Activated CD4-positive, CD25-positive, alpha-beta regulatory T cell treated with anti-CD3 and anti-CD28 coated beads, Interleukin-2, amount 50 U/mL, for 72 hours (primary cell): ENCODE measurements around the gene RIMOC1.
A peak's percentile ranks its signal among the peaks of the same experiment; 100 is the strongest.
"Not testable (repeated sequence)": the region's sequence is repeated elsewhere in the genome, so short reads cannot be mapped to it uniquely, and the experiment has no call there.

Experiments
- DNase-seq: peaks from one replicate; pipeline ENCODE4 v3.0.0; 2021

Gene RIMOC1

DNA sequence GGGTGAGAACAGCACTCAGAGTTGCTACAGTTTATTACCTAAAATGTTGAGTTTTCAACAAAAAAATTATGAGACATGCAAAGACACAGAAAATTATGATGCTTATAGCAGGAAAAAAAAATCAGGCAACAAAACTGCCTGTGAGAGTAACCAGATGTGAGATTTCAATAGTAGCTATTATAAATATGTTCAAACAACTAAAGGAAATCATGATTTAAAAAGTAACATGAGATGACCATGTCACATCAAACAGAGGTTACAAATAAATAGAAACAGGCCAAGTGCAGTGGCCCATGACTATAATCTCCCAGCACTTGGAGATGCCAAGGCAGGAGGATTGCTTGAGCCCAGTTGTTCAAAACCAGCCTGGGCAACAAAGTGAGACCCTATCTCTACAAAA lies 12.1 kb upstream of the RIMOC1 start:
- DNase-seq: no peak

DNA sequence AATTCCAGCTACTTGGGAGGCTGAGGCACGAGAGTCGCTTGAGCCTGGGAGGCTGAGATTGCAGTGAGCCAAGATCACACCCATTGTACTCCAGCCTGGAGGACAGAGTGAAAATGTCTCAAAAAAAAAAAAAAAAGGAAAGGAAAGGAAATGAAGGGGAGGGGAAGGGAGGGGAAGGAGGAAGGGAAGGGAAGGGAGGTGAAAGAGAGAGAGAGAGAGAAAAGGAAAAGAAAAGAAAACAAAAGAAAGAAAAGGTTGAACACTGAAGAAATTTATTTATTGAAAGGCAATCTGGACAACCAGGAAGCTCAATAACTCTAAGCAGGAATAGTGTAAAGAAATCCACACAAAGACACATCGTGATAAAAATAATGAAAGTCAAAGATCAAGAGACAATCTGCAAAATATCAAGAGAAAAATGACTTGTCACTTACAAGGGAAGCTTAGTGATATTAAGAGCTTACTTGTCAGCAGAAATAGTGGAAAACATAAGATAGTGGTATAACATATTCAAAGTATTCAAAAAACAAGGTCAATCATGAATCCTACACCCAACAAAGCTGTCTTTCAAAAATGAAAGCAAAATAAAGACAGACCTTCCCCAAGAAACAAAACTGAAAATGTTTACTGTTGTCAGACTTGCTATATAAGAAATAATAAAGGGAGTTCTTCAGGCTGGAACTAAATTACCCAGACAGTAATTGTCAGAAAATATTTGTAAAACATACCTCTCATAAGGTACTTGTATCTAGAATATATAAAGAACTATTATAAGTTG lies 10.9 kb upstream of the RIMOC1 start:
- DNase-seq: no peak

DNA sequence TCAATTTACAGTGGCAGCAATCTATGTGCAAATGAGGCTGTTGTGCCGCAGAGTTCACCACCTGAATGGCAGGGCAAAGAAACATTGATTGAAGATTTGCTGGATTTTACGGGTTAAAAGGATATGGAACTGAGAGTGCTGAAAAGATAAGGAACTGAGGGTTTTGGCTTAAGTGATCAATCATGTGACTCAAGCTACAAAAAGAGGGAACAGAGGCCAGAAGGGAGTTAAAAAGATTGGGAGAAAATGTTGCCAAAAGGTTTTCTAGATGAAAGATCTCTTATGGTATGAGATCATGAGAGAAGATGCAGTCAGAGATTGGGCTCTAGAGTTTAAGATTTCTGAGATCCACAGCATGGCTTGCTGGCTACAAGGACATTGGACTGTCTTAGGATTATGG lies 7.9 kb upstream of the RIMOC1 start:
- no peak for DNase-seq

DNA sequence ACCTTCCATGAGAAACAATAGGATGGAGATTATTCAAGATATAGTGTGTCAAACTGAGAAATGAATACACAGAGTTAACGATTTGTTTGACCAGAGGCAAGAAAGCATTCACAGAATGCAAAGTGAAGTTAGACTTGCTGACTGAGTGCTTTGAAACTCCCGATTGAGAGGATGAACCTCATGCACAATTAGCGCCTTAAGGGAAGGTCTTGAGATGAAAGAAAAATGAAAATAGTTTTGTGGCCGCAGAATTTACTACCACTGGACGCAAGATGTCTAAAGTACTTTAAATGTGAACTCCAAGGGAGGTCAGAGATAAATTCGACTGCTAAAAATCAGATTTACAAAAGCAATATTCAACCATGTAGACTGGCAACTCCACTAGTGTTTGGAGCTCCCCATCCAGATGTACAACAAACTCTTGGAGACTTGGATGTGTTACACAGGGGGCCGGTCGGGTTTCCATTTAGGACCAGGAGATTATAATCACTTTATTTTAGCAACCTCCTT lies 707 bp upstream of the RIMOC1 start:
- DNase-seq: no peak

DNA sequence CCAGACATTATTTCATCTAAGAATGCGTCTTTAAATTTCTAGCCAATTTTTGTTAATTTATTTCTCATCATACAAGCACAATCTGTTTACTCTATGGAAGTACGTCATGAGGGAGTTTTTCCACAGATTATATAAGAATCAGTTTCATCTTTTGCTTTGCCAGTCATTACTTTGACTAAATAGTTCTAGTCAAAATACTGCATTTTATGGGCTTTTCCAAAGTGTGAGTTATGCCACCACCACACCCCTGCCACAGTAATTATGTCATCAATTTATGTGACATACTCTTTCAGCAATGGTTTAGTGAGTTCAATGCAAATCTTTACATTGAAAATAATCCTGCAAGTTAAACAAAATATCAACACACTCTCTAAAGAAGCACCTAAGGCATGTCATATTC lies 2.0 kb downstream of the RIMOC1 start:
- no peak for DNase-seq

DNA sequence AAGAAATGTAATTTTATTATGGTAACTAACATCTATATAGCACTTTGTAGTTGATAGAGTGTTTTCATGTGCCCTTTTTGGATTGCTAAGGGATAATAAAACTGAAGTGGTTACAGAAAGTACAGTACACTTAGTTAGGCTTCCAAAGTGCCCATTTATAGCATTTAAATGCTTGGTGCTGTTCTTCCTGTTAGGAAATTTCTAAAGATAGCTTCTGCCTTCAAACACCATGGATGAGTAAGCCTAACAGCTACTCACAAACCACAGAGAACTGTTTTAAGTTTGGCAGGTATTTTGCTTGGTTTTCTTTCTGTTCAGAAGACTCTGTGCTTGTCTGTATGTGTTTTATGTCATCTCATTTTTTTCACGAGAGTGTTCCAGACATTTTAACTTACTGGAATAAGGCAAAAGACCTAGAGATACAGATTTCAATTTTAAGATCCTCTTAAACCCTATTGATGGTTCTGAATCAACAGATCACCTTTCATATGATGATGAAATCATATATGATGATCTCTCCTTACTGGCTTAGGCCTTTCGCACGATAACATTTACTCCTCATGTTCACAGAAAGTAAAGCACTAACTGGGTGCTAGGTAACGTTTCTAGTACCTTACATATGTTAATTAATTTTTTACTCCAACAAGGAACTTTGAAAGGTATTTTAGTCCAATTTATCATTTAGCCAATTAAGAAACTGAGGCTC lies 4.4 kb downstream of the RIMOC1 start:
- DNase-seq: no peak

DNA sequence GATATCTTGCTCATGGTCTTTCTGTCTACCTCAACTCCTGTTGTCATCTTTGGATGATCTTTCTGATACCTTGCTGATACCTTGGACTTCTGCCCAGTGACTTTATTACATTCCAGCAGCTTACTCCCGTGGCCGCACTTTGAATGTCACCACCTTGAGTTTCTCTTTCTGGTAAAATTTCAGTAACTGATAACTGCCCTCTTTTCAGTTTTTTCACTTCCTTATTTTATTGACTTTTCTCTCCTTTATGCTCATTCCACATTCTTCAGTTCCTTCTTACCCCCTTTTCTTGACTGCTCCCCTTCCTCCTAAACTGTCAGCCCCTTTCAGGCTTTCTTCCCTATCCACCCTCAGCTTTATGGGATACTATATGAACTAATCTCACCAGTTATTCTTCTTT lies 14.0 kb downstream of the RIMOC1 start:
- DNase-seq: no peak

DNA sequence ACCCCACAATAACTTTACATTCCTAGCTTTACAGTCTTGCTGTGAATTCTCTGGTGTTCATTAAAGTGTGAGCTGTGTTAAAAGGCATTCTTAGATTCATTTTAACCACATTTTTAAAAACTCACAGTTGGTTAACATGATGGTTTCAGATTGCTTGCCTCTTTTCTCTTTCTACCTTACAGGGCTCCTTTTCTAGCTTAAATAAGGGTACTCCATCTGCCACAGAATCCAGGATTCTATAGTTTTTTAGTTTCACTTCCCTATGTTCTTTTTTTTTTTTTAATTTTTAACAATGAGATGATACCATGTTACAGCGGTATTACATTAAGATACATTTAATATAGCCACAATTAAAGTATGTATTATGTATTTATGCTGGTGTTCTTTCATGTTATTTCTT lies 17.0 kb downstream of the RIMOC1 start:
- DNase-seq: no peak

DNA sequence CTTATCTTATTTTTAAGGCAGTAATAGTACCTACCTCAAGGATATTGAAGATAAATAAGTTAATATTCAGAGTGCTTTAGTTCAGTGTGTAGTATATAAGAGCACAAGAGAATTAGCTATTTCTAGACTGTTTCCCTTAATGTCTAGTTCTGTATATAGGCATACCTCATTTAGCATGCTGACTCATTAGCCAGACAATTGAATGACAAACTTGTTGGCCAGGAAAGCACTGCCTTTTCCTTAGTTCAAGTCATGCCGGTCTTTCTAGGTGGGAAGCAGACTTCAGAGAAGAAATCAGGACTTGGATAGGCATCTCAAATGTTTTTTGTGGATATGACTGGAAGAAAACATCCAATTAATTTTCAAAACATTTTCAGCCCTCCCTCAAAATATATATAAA lies 17.7 kb downstream of the RIMOC1 start:
- no peak for DNase-seq

DNA sequence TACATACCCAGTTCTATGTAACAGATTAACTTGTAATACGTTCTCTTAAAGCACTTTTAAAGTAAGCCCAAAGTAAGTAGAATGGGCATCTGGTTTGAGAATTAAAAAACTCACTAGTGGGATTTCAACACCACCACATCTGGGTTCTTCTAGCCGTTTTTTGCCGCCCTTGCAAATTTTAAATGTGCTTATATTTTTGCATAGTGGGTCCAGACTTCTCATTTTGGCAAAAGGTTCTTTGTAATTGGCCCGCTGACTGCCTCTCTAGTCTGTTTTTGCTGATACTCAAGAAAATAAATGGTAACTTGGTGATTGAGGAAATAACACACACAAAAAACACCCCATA lies 20.4 kb downstream of the RIMOC1 start:
- DNase-seq: no peak

DNA sequence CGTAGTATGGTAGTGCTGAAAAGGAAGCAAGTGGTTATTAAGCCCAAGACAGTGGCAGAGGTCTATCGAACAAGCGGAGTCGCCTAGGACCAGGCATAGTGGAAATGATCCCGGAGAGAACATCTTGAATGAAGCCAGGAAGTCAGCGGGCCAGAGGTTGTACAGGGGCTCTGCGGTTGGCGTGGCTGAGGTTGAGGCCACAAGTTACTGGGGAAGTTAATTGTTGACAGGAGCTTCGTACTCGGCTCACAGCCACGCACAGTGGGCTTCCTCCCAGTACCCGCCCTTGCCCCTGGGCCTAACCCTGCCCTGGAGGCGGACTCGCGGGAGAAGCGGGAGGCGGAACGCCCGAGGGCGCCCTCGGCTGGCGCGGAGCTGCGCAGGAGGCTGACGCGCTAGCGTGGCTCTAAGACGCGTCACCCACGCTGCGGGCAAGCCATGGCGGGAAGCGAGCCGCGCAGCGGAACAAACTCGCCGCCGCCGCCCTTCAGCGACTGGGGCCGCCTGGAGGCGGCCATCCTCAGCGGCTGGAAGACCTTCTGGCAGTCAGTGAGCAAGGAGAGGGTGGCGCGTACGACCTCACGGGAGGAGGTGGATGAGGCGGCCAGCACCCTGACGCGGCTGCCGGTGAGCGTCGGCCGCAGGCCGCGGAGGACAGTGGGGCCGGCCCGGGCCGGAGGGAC lies 20.9 kb downstream of the RIMOC1 start, which contains the start of gene FBXO4:
TSS of gene FBXO4 (plus strand) at position 410 of the 683 bp plus-strand sequence. CDS start at position 439, 29 bp downstream.
- DNase-seq: peak; percentile 87

DNA sequence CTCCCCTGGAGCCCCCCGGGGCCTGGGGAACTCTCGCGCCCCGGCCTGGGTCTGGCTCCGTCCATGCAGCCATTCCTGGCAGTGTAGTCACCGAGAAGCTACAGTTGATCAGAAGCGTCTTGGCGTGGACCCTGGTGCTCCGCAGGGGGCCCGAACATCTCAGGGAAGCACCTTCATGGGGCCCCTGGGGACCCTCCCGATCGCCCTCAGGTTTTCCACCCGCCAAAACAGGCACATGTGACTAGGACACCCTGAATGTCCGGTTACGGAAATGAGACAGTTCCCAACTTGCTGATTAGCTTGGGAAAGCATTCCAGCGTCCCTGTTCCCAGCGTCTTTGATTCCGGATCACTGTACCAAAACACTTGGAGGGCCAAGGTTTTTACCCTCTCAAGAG lies 21.4 kb downstream of the RIMOC1 start:
- no peak for DNase-seq

DNA sequence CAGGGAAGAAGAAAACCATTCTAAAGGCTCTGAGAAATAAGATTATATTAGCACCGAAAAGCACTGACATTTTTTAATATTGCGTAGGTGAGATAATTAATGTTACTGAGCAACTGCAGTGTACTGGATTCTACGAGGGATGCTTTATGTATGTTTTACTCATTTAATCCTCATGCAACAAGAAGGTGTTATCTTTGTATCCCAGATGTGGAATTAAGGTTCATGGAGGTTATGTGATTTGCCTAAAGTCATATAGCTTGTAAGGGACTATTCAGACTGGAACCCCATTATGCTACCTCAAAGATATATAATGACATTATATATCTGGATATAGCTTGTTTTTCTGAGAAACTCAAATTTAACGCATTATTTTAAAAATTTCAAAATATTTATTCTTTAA lies 23.5 kb downstream of the RIMOC1 start:
- no peak for DNase-seq

DNA sequence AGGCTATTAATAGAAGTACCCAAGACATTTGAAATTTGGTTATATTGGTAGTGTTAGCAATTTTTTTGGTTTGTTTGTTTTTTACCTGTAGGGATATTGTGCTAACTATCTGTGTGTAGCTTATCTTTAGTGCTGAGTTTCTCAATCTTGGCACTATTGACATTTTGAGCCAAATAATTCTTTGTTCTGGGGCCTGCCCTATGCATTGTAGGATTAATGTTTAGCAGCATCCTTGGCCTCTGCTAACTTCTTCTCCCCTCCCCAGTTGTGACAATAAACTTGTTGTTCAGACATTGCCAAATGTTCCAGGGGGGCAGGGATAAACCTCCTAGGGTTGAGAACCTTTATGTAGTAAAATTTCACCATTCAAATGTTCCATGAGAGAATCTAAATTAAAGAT lies 24.9 kb downstream of the RIMOC1 start:
- DNase-seq: no peak

DNA sequence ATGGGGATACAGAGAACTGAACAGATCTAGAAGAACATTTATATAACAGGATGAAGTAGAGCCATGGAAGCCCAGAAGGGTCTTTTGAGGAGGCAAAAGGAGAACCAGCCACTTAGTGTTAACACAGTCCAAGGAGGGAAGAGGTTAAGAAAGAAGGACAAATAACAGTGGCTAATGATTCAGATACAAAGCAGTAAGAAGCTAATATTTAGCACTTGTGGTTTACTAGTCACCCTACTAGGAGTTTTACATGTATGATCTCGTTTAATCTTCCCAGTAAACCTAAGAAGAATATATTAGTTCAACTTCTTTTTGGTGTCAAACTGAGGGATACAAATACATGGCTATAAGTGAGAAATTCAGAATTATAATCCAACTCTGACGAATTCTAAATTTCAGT lies 28.6 kb downstream of the RIMOC1 start:
- DNase-seq: no peak

DNA sequence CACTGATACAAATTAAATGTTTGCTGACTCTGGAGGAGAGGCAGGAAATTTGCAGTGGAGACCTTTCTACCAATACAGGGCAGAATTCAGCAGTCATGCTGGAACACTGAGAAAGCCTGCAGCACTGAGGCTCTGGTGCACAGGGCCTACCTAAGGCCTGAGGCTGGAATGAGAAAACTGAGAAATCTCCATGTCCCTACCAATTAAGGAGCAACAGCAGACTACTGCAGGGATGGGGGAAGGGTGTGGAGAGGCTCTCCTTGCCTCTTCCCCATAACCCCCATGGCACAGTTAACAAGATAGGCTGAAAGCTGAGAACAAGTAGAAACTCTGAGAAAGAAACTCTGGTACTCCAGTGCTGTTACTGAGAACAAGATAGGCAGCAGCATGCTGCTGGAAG lies 31.4 kb downstream of the RIMOC1 start:
- no peak for DNase-seq

DNA sequence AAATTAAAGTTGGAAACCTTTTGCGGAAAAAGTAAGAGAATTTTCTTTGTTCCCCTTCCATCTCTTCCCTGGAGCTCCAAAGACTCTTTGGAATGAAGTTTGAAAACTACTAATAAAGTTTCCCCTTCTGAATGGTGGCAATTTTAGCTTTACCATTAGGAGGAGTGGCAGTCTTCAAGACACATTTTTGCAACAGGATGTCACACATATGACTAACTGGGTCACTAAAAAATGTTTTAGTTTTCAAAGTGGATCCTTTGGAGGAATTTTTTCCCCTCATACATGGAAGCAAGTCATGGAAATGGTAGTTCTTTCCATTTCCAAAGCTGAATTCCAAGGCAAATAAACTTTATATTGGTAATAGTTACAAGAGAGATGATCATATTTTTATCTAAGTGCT lies 36.5 kb downstream of the RIMOC1 start:
- no peak for DNase-seq

DNA sequence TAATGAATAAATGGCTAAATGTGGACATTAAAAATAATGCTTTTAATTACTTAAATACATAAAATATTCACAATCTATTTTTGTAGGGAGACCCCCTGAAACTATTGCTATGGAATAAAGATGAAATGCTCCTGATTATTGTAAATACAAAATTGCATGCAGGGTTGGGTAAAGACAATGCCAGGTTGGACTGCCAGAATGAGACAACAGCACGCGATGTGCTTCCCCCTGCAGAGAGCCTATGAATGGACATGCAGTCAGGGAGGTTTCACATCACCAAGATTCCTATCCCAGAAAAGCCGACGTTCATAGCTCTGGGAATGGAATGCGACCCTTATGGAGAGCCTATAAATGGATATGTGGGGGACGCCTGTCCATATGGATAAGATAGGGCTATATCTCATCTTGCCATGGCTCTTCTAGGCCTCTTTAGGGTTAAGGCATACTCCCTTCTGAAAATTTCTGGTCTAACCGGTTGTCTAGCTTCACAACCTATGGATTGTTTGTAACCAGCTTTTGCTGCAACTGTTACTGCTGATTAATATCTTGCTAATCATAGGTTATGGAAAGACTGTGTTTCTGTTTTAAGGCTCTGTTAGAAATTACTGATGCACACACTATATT lies 41.3 kb downstream of the RIMOC1 start:
- DNase-seq: not testable (repeated sequence)

DNA sequence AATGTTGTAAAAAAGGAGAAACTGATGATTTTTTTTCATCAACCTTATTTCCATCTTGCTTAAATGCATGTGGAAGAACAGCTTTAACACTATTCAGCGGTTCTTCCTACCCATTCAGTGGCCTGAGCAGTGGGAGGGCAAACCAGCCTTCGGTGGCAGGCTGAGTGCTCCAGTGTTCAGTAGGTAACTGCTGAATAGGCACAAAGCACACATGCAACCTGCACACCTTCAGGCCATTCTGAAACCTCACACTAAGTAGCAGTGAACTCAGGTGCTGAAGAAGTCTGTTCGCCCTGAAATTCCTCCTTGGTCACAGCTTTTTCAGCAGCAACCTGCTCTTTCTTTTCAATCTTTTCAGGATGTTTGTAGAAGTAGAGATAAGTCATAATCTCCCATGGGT lies 47.1 kb downstream of the RIMOC1 start:
- no peak for DNase-seq
